ENCODE data around the gene MYO18A.

MYO18A gene

DNA sequence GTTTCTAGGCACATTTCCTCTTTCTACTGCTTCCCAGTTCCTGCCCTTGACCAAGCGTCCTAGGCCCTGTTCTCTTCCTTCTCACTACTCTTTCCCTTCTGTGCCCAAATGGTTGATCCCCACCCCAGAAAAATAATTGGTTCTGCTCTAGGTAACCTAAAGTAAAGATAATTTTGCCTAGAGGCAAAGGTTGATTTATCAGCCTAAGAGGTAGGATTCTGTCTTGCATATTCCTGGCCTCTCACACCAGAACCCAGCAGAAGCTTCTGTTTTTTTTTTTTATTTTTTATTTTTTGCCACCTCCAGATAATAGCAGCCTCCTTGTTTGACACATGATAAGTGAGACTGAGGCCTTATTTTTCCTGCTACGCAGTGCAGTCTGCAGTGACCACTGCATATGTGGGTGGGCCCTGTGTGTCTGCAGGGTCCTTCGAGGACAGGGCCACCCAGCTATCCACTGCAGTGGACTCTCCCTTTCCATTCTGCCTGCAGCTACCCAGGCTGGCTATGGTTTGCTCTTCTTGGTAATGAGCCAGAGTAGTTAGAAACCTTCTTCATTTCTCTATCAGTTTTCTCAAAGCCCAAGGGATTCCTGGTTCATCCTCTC lies 136.6 kb downstream of the MYO18A start:
- no peak for DNase-seq

- DNase-seq = no peak
Observed at GRCh38 chr17:29042679-29043538, 137.3 kb downstream of the MYO18A start, which contains the start of gene PIPOX. PIPOX (plus strand) TSS chr17:29043141; CDS start chr17:29043226, 85 bp downstream.

GRCh38 chr17:29042026-29042678 lies 138.0 kb downstream of the MYO18A start:
- no peak for DNase-seq

- no peak for DNase-seq
Observed at GRCh38 chr17:29041571-29041970, 138.6 kb downstream of the MYO18A start.

DNA sequence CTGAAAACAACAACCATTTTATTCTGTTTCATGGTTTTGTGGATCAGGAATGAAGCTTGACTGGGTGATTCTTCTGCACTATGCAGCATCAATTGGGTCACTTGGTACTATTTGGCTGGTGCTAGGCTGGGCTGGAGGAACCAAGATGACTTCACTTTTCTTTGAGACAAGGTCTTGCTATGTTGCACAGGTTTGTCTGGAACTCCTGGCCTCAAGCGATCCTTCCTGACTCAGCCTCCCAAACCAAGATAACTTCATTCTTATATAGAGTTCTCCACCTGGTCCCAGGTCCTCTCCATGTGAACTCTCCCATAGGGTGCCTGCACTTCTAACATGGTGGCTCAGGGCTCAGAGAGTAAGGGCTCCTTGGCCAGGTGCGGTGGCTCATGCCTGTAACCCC lies 139.1 kb downstream of the MYO18A start:
- DNase-seq = no peak

GRCh38 chr17:29039764-29040598 lies 140.2 kb downstream of the MYO18A start:
- DNase-seq = no peak

DNA sequence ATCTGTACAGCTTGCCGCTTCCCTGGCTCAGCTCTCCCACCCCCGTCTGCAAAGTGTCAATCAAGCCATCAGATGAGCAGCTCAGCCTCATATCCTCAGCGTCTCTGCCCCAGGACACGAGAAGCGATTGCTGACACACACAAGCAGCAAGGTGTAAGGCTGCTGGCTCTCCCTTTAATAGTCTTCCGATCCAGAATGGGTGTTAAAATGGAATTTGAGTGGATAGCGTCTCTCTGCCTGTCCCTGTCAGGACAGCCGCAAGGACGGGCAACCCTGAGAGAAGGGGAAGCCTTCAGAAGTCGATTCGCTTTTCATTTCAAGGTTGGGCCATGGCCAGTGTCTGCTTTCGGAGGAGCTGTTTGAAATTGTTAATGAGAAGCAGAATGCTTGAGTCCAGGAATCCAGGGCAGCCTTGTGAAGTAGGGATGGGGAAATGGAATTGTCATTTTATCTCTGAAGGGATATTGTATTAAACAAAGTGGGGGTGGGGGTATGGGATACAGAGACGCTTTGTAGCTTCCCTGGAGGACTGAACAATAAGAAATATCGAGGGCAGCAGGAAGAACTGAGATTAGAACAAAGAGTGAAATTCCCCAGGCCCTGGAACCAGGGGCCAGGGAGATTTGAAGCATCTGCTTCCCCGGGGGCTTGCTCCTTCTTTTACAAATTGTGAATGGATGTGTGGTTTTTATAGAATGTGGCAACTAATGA lies 142.0 kb downstream of the MYO18A start:
- no peak for DNase-seq

GRCh38 chr17:29037739-29038084 lies 142.5 kb downstream of the MYO18A start:
- no peak for DNase-seq

- no peak for DNase-seq
Observed at GRCh38 chr17:29036584-29036983, 143.6 kb downstream of the MYO18A start.

DNA sequence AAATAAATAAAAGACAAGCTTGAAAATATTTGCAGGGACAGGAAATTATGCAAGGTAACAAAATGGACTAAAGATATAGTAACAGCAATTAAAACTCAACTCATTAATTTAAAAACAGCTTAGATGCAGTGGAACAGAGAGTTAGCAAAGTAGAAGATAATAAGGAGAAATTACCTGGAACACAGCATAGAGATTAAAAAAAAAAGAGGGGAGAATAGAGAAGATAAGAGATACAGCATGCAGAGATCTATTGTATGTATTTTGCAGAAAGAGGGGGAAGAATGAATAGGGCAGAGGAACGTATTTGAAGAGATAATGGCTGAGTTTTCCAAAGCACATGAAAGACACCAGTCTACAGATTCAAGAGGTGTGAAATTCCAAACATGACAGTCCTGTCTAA lies 145.7 kb downstream of the MYO18A start:
- no peak for DNase-seq

- no peak for DNase-seq
Observed at GRCh38 chr17:29032857-29033197, 147.4 kb downstream of the MYO18A start.

GRCh38 chr17:29032013-29032856 lies 148.0 kb downstream of the MYO18A start:
- DNase-seq = no peak

GRCh38 chr17:29031488-29031887 lies 148.7 kb downstream of the MYO18A start:
- DNase-seq = no peak

DNA sequence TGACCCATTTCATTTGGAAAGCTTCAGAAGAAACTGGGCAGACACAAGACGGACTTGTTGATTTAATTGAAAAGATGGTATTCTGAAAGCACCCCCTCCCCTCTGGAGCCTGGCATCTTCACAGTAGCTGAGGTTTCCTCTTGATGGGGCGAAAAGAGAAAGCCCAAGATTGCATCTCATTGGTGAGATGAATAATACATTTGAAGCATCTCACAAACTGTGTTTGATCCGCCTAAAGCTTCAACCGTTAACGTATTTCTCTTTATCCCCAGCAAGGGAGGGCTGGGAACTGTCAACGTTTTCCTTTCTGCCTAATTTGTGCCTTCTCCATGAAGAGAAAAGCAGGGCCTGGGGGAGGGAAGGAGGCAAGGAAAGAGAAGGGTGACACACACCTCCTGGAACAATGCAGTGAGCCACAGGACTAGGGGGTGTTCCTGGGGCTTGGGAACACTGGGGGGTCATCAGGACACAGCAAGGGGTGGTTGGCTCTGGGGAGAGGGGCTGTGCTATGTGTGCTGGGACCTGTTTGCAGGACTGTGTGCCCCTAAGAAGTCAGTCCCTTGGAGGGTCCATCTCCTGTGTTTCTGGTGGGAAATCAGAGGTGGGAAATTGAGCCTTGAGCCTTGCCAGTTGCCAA lies 155.8 kb downstream of the MYO18A start:
- no peak for DNase-seq

DNA sequence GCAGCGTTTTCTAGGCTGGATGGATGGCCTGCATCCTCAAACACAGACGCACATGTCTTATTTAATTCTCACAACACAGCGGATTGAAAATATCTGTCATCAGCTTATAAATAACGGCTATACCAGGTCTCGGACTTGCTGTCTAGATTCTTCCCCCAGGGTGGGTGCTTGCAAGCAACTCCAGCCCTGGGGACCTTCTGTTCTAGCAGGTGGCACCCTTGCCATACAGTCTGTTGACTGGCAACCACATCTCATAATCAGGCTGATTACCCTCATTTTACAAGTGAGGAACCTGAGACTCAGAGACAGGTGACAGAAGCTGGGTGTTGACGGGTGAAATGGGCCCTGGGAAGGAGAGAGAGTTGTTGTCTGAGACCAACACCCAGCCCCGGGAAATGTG lies 158.1 kb downstream of the MYO18A start:
- no peak for DNase-seq

- no peak for DNase-seq
Observed at GRCh38 chr17:29021226-29021625, 159.0 kb downstream of the MYO18A start.

All from hematopoietic multipotent progenitor cell treated with erythropoietin and hydrocortisone succinate and interleukin-3 and kit ligand, for 8 days (in vitro differentiated cells).